Activated B cell treated with CpG ODN at 0.5 μM for 24 hours (primary cell): ENCODE results near the gene CCDC141. TPM values are rescaled to one million over a fixed set of nuclear protein-coding genes. Genes with fewer than 3 reads are reported as not detected.

Experiments used
- ATAC-seq: fragments of 200-7000 bp; cut with Tn5 transposase; one replicate; pipeline ENCODE4 v1.10.0; 2021; ENCODE audit warnings: low read depth, mild to moderate bottlenecking, moderate library complexity
- CTCF ChIA-PET: fragments of 350-600 bp; sonication (Branson Sonifier 250); formaldehyde crosslinking; loops from one replicate; lab custom pipeline; 2021; ENCODE audit warnings: antibody characterized with exemption; lab: Charles Lee
- POLR2A ChIA-PET: fragments of 350-600 bp; sonication (Branson Sonifier 250); formaldehyde crosslinking; loops from one replicate; lab custom pipeline; 2021; ENCODE audit warnings: antibody characterized with exemption; lab: Charles Lee
- DNase-seq: peaks from one replicate; pipeline ENCODE4 v3.0.0; 2022
- H3K27ac Mint-ChIP-seq: one replicate; pipeline ENCODE4 v1.8.0; 2020; ENCODE audit warnings: mixed read lengths
- H3K27me3 Mint-ChIP-seq: one replicate; pipeline ENCODE4 v1.8.0; 2021; ENCODE audit warnings: mixed read lengths
- H3K36me3 Mint-ChIP-seq: one replicate; pipeline ENCODE4 v1.8.0; 2021; ENCODE audit warnings: low read depth, mixed read lengths
- H3K4me1 Mint-ChIP-seq: one replicate; pipeline ENCODE4 v1.8.0; 2021; ENCODE audit warnings: mixed read lengths
- H3K4me3 Mint-ChIP-seq: one replicate; pipeline ENCODE4 v1.8.0; 2020; ENCODE audit warnings: mild to moderate bottlenecking, mixed read lengths
- H3K9me3 Mint-ChIP-seq: one replicate; pipeline ENCODE4 v1.8.0; 2020; ENCODE audit warnings: mixed read lengths
- CTCF ChIP-seq: fragments of 200-600 bp; IDR thresholded peaks from one replicate; pipeline ENCODE4 v1.8.0; 2022; ENCODE audit warnings: antibody characterized with exemption, mild to moderate bottlenecking
- intact Hi-C: fragments of 100-400 bp; cut with micrococcal nuclease; formaldehyde crosslinking; loops from one replicate; pipeline ENCODE4 v1.15.1; 2024
- total RNA-seq: library from RNA; stranded (reverse); gene quantifications from 2 replicates; pipeline ENCODE4 v1.2.3, GENCODE V29; 2022

CCDC141 gene
- total RNA-seq, 1 donor from 2014 or later = 38.8 TPM

GRCh38 chr2:178844701-178845100 is 205.2 kb downstream of the CCDC141 start:
- Mint-ChIP-seq H3K4me1 (no peaks in the 10 kb centered on the region), H3K36me3 (peaks cover 34% of the 10 kb centered on the region), H3K4me3 (no peak overlapping the region), H3K27me3 (no peaks in the 10 kb centered on the region), H3K27ac (no peak overlapping the region), H3K9me3 (peaks cover 2% of the 10 kb centered on the region)
- POLR2A ChIA-PET = no interaction called here
- no peak for TF ChIP-seq CTCF
- intact Hi-C loops = no loop called here
- DNase-seq = no peak
- CTCF ChIA-PET = no interaction called here
- no peak for ATAC-seq

- Mint-ChIP-seq H3K36me3 (peaks cover 30% of the 10 kb centered on the region), H3K27me3 (no peaks in the 10 kb centered on the region), H3K4me3 (no peak overlapping the region), H3K27ac (no peak overlapping the region), H3K4me1 (no peaks in the 10 kb centered on the region), H3K9me3 (peaks cover 2% of the 10 kb centered on the region)
- CTCF ChIA-PET = no interaction called here
- ATAC-seq (no peak), DNase-seq (no peak)
- POLR2A ChIA-PET = no interaction called here
- intact Hi-C loops = no loop called here
- TF ChIP-seq CTCF = no peak
Measured at GRCh38 chr2:178844269-178844668, 205.7 kb downstream of the CCDC141 start.

- intact Hi-C loops = no loop called here
- H3K27me3 Mint-ChIP-seq = no peaks in the 10 kb centered on the region
- H3K27ac Mint-ChIP-seq = no peak overlapping the region
- H3K36me3 Mint-ChIP-seq = peaks cover 30% of the 10 kb centered on the region
- ATAC-seq (no peak), DNase-seq (no peak)
- no peak for TF ChIP-seq CTCF
- POLR2A ChIA-PET = no interaction called here
- CTCF ChIA-PET = no interaction called here
- H3K4me3 Mint-ChIP-seq = no peak overlapping the region
- peaks cover 2% of the 10 kb centered on the region for H3K9me3 Mint-ChIP-seq
- no peaks in the 10 kb centered on the region for H3K4me1 Mint-ChIP-seq
Measured at GRCh38 chr2:178843697-178844096, 206.2 kb downstream of the CCDC141 start.

DNA sequence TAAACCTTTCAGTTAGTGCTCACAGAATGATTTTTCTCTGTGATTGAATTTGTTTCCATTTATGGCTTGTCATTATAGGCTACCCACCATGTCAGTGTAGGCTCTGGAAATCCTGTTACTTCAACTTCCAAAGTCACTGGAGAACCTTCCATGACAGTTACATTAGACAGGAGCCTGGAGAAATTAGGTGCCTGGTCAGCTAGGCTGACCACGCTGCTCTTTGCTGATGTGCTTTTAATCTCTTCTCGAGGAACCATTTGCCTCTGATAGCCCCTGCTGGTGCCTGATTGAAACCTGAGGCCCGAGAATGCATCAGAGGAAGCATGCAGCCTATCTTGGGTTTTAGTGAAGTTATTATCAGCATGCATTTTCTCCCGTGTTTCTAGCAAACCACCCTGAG is 213.1 kb downstream of the CCDC141 start:
- H3K9me3 Mint-ChIP-seq = no peaks in the 10 kb centered on the region
- no peak for ATAC-seq
- no peak overlapping the region for H3K27ac Mint-ChIP-seq
- no peak for TF ChIP-seq CTCF
- DNase-seq = no peak
- ChIA-PET CTCF (no interaction called here), POLR2A (no interaction called here)
- H3K36me3 Mint-ChIP-seq = peaks cover 25% of the 10 kb centered on the region
- no peak overlapping the region for H3K4me3 Mint-ChIP-seq
- intact Hi-C loops = no loop called here
- no peaks in the 10 kb centered on the region for H3K4me1 Mint-ChIP-seq
- H3K27me3 Mint-ChIP-seq = no peaks in the 10 kb centered on the region

- Mint-ChIP-seq H3K27me3 (no peaks in the 10 kb centered on the region), H3K27ac (no peak overlapping the region), H3K4me1 (peaks cover 8% of the 10 kb centered on the region), H3K9me3 (no peaks in the 10 kb centered on the region), H3K4me3 (no peak overlapping the region), H3K36me3 (peaks cover 29% of the 10 kb centered on the region)
- TF ChIP-seq CTCF = no peak
- intact Hi-C loops = no loop called here
- DNase-seq (no peak), ATAC-seq (no peak)
- CTCF ChIA-PET = no interaction called here
- POLR2A ChIA-PET = no interaction called here
Measured at GRCh38 chr2:178834086-178834485, 215.9 kb downstream of the CCDC141 start.
